DND-41 (cell line): Measurements from ENCODE around the gene POLR1G.

Source experiments
- ATAC-seq: fragments of 200-7000 bp; cut with Tn5 transposase; 3 replicates; pipeline ENCODE4 v1.9.1; 2021; ENCODE audit warnings: low read depth; ENCODE audit not compliant: insufficient read depth
- DNase-seq: peaks from one replicate; pipeline ENCODE4 v3.0.0-alpha.2; 2020
- H2AFZ ChIP-seq: 2 replicates; pipeline ENCODE4 v1.6.0; 2012; ENCODE audit warnings: low read depth, low read length
- H3K27ac ChIP-seq: 2 replicates; pipeline ENCODE4 v1.5.1; 2012; ENCODE audit warnings: low read length, inconsistent platforms
- H3K27me3 ChIP-seq: fragments of 200-600 bp; sonication (generic); 2 replicates; pipeline ENCODE4 v1.6.0; 2012; ENCODE audit warnings: low read length, mild to moderate bottlenecking, inconsistent platforms; ENCODE audit not compliant: insufficient read depth, poor library complexity
- H3K36me3 ChIP-seq: 2 replicates; pipeline ENCODE4 v1.5.1; 2012; ENCODE audit warnings: low read length, inconsistent platforms; ENCODE audit not compliant: insufficient read depth
- H3K4me1 ChIP-seq: 2 replicates; pipeline ENCODE4 v1.5.1; 2012; ENCODE audit warnings: mild to moderate bottlenecking, low read length; ENCODE audit not compliant: insufficient read depth
- H3K4me2 ChIP-seq: 2 replicates; pipeline ENCODE4 v1.6.0; 2012; ENCODE audit warnings: mild to moderate bottlenecking, moderate library complexity, low read length, inconsistent platforms; ENCODE audit not compliant: insufficient read depth
- H3K4me3 ChIP-seq, 2 experiments: fragments of 200-600 bp in 1 of 2; shearing (Covaris generic) in 1 of 2; 2 replicates each; pipeline ENCODE4 v1.5.1; 2012 to 2016; ENCODE audit warnings: inconsistent platforms in 2 of 2, low read length in 2 of 2, mild to moderate bottlenecking in 2 of 2, low read depth in 1 of 2, moderate library complexity in 1 of 2
- H3K79me2 ChIP-seq: 2 replicates; pipeline ENCODE4 v1.6.0; 2012; ENCODE audit warnings: low read length, inconsistent platforms; ENCODE audit not compliant: insufficient read depth
- H3K9ac ChIP-seq: 2 replicates; pipeline ENCODE4 v1.6.0; 2012; ENCODE audit warnings: low read depth, mild to moderate bottlenecking, inconsistent platforms, low read length, moderate library complexity
- H3K9me3 ChIP-seq: 2 replicates; pipeline ENCODE4 v1.5.1; 2012; ENCODE audit warnings: low read length, moderate library complexity, mild to moderate bottlenecking, inconsistent platforms; ENCODE audit not compliant: insufficient read depth, severe bottlenecking
- H4K20me1 ChIP-seq: 2 replicates; pipeline ENCODE4 v1.6.0; 2012; ENCODE audit warnings: low read length; ENCODE audit not compliant: insufficient read depth
- CTCF ChIP-seq: IDR thresholded peaks from 2 replicates; pipeline ENCODE4 v1.5.1; 2012; ENCODE audit warnings: borderline replicate concordance, low read length, moderate library complexity, mild to moderate bottlenecking; ENCODE audit not compliant: poor library complexity, severe bottlenecking; ENCODE audit errors: extremely low read depth
- EZH2 ChIP-seq: IDR thresholded peaks from 3 replicates; pipeline ENCODE4 v1.6.1; 2012; ENCODE audit warnings: borderline replicate concordance, low read depth, mild to moderate bottlenecking, moderate library complexity, low read length, inconsistent platforms; ENCODE audit not compliant: severe bottlenecking

Gene POLR1G

DNA sequence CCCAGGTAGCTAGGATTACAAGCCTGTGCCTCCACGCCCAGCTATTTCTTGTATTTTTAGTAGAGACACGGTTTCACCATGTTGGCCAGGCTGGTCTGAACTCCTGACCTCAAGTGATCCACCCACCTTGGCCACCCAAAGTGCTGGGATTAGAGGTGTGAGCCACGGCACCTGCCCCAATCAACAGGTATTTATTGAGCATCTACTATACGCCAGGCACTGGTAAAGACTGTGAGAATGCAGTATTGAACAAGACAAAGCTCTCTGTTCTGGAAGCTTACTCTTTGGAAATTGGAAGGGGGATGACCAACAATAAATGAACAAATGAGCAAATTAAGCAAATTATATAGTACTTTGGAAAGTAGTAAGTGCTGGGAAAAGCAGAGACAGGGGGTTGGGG lies 38.7 kb downstream of the POLR1G start:
- Histone ChIP-seq H2AFZ (no peak overlapping the region), H4K20me1 (no peaks in the 10 kb centered on the region), H3K79me2 (no peaks in the 10 kb centered on the region), H3K27me3 (peaks cover 7% of the 10 kb centered on the region), H3K4me3 (no peak overlapping the region), H3K9me3 (no peaks in the 10 kb centered on the region), H3K36me3 (no peaks in the 10 kb centered on the region), H3K27ac (no peak overlapping the region), H3K4me2 (no peak overlapping the region), H3K9ac (no peak overlapping the region), H3K4me1 (peaks cover 13% of the 10 kb centered on the region)
- no peak for ATAC-seq
- no peak for TF ChIP-seq EZH2
- DNase-seq = no peak

DNA sequence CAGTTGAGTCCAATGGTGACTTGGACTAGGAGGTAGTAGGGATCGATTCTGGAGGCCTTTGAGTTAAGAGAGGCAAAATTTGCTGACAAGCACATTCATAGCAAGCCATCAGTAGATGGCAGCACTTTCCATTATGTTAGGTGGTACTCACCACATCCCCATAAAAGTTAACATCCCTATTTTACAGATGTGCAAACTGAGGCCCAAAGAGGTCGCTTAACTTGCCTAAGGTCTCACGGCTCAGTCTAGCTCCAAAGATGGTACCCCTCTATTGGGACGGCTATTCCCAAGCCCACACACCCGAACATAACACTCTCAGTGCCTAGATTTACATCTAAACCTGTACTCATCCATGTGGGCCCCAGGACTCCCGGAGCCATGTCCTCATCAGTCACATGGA lies 39.9 kb downstream of the POLR1G start:
- Histone ChIP-seq H3K4me2 (no peak overlapping the region), H4K20me1 (0 out of 2 replicates have a peak, but pooled peaks cover under 1% of the 10 kb centered on the region), H3K27me3 (peaks cover 15% of the 10 kb centered on the region), H3K9ac (no peak overlapping the region), H2AFZ (no peak overlapping the region), H3K4me1 (peaks cover 20% of the 10 kb centered on the region), H3K79me2 (no peaks in the 10 kb centered on the region), H3K36me3 (no peaks in the 10 kb centered on the region), H3K27ac (no peak overlapping the region), H3K4me3 (no peak overlapping the region), H3K9me3 (no peaks in the 10 kb centered on the region)
- DNase-seq (no peak), ATAC-seq (no peak)
- peak; percentile 60 for TF ChIP-seq CTCF
- TF ChIP-seq EZH2 = no peak

GRCh38 chr19:45446944-45447343 lies 40.5 kb downstream of the POLR1G start:
- H3K9ac ChIP-seq = no peak overlapping the region
- H3K4me3 ChIP-seq = no peak overlapping the region
- H3K36me3 ChIP-seq = no peaks in the 10 kb centered on the region
- peaks cover 26% of the 10 kb centered on the region for H3K4me1 ChIP-seq
- H3K79me2 ChIP-seq = no peaks in the 10 kb centered on the region
- peaks cover 5% of the 10 kb centered on the region; the same call in 1 of the 2 replicates for H4K20me1 ChIP-seq
- no peak overlapping the region for H3K27ac ChIP-seq
- ATAC-seq (no peak), DNase-seq (no peak)
- H2AFZ ChIP-seq = no peak overlapping the region
- no peaks in the 10 kb centered on the region for H3K9me3 ChIP-seq
- no peak overlapping the region for H3K4me2 ChIP-seq
- TF ChIP-seq EZH2 (no peak), CTCF (no peak)
- H3K27me3 ChIP-seq = peaks cover 20% of the 10 kb centered on the region

DNA sequence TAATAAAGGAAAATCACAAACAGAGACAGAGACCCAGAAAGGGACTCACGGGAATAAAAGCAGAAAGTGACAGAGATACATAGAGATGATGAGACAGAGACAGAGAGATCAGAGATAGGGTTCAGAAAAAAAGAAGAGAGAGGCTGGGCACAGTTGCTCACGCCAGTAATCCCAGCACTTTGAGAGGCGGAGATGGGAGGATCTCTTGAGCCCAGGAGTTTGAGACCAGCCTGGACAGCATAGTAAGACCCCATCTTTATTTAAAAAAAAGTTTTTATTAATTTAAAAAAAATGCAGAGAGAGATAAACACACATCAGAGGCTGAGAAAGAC lies 41.9 kb downstream of the POLR1G start:
- no peak overlapping the region for H3K9ac ChIP-seq
- no peak overlapping the region for H2AFZ ChIP-seq
- DNase-seq = no peak
- H3K4me2 ChIP-seq = no peak overlapping the region
- no peaks in the 10 kb centered on the region for H3K79me2 ChIP-seq
- peaks cover 16% of the 10 kb centered on the region for H3K27me3 ChIP-seq
- H3K27ac ChIP-seq = no peak overlapping the region
- ATAC-seq = no peak
- H4K20me1 ChIP-seq = peaks cover 5% of the 10 kb centered on the region; the same call in 1 of the 2 replicates
- H3K36me3 ChIP-seq = no peaks in the 10 kb centered on the region
- peaks cover 22% of the 10 kb centered on the region for H3K4me1 ChIP-seq
- H3K4me3 ChIP-seq = no peak overlapping the region
- no peak for TF ChIP-seq CTCF
- TF ChIP-seq EZH2 = no peak
- H3K9me3 ChIP-seq = no peaks in the 10 kb centered on the region
